ENCODE results near the gene SRCAP.

- TF ChIP-seq, protein P1, sequence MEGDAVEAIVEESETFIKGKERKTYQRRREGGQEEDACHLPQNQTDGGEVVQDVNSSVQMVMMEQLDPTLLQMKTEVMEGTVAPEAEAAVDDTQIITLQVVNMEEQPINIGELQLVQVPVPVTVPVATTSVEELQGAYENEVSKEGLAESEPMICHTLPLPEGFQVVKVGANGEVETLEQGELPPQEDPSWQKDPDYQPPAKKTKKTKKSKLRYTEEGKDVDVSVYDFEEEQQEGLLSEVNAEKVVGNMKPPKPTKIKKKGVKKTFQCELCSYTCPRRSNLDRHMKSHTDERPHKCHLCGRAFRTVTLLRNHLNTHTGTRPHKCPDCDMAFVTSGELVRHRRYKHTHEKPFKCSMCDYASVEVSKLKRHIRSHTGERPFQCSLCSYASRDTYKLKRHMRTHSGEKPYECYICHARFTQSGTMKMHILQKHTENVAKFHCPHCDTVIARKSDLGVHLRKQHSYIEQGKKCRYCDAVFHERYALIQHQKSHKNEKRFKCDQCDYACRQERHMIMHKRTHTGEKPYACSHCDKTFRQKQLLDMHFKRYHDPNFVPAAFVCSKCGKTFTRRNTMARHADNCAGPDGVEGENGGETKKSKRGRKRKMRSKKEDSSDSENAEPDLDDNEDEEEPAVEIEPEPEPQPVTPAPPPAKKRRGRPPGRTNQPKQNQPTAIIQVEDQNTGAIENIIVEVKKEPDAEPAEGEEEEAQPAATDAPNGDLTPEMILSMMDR (conservative IDR thresholded peaks at IDR 0.05 in 1 of 2, IDR thresholded peaks at IDR 0.05 in 1 of 2; ENCODE audit: extremely low read depth in 1 of 2, insufficient read depth in 1 of 2, low read depth in 1 of 2, low read length in 2 of 2): no peak
- TF ChIP-seq EZH2 (IDR thresholded peaks at IDR 0.05; ENCODE audit: borderline replicate concordance, low read length): no peak
Measured at GRCh38 chr16:30774367-30775130, 75.6 kb downstream of the SRCAP start.
